Endothelial cell of umbilical vein (primary cell): Measurements from ENCODE around the gene NFYC. TPM values are rescaled to one million over a fixed set of nuclear protein-coding genes. Genes with fewer than 3 reads are reported as not detected.

ENCODE experiments used
- BruUV-seq: library from RNA; stranded (reverse); fragments of 400-500 nt; replicated peaks from 2 replicates; lab custom pipeline; 2021; lab: Mats Ljungman, UMichigan
- CTCF ChIA-PET: fragments of 300-600, 350-600 bp; sonication (Branson Sonifier 250); formaldehyde crosslinking; loops from one replicate; lab custom pipeline; 2021; ENCODE audit warnings: antibody characterized with exemption, inconsistent platforms; lab: Charles Lee
- POLR2A ChIA-PET: fragments of 300-600, 350-600 bp; sonication (Branson Sonifier 250); formaldehyde crosslinking; loops from one replicate; lab custom pipeline; 2021; ENCODE audit warnings: antibody characterized with exemption, inconsistent platforms; lab: Charles Lee
- DNase-seq: peaks from one replicate; pipeline ENCODE4 v3.0.0-alpha.2; 2011; ENCODE audit warnings: low read depth, low spot score
- FAIRE-seq: peaks from 2 replicates; lab custom pipeline; 2011; peaks lifted over from hg19 to GRCh38; lab: Jason Lieb, UNC
- H2AFZ ChIP-seq: 2 replicates; pipeline ENCODE4 v1.6.0; 2012; ENCODE audit warnings: low read depth, low read length, control low read depth, inconsistent platforms
- H3K27ac ChIP-seq: 2 replicates; pipeline ENCODE4 v1.5.1; 2011; ENCODE audit warnings: low read depth, mild to moderate bottlenecking, control low read depth, low read length, moderate library complexity; ENCODE audit not compliant: insufficient read depth
- H3K27me3 ChIP-seq, 2 experiments: 2 replicates each; pipeline versions ENCODE4 v1.6.0 to v1.6.1; 2011; ENCODE audit warnings: low read length in 2 of 2, mixed read lengths in 1 of 2; ENCODE audit not compliant: control insufficient read depth in 2 of 2, insufficient read depth in 2 of 2
- H3K36me3 ChIP-seq, 2 experiments: 2 replicates in 1 of 2; 3 replicates in 1 of 2; pipeline ENCODE4 v1.5.1; 2011; ENCODE audit warnings: low read length in 2 of 2, mild to moderate bottlenecking in 1 of 2, moderate library complexity in 1 of 2; ENCODE audit not compliant: control insufficient read depth in 2 of 2, insufficient read depth in 2 of 2; ENCODE audit errors: extremely low read depth in 1 of 2
- H3K4me1 ChIP-seq: 3 replicates; pipeline ENCODE4 v1.5.1; 2011; ENCODE audit warnings: mild to moderate bottlenecking, low read length; ENCODE audit not compliant: control insufficient read depth, insufficient read depth; ENCODE audit errors: extremely low read depth
- H3K4me2 ChIP-seq: 2 replicates; pipeline ENCODE4 v1.6.1; 2011; ENCODE audit warnings: low read length, control low read depth, mixed read lengths; ENCODE audit not compliant: insufficient read depth
- H3K4me3 ChIP-seq, 3 experiments: fragments of 200-600 bp in 1 of 3; sonication (generic), shearing (Covaris generic) in 1 of 3; replicated peaks in 1 of 3; 2 replicates each; pipeline ENCODE4 v1.5.1; 2011 to 2016; ENCODE audit warnings: control low read depth in 3 of 3, low read length in 3 of 3, mild to moderate bottlenecking in 2 of 3, inconsistent platforms in 1 of 3, low read depth in 1 of 3, moderate library complexity in 1 of 3; ENCODE audit not compliant: insufficient read depth in 1 of 3
- H3K79me2 ChIP-seq: 2 replicates; pipeline ENCODE4 v1.6.0; 2012; ENCODE audit warnings: low read length, inconsistent platforms; ENCODE audit not compliant: control insufficient read depth, insufficient read depth
- H3K9ac ChIP-seq: replicated peaks from 2 replicates; pipeline ENCODE3; 2011; ENCODE audit warnings: low read length, control low read depth; ENCODE audit not compliant: insufficient read depth; ENCODE audit errors: extremely low read depth
- H3K9me1 ChIP-seq: replicated peaks from 3 replicates; pipeline ENCODE4 v1.6.0; 2011; ENCODE audit warnings: mild to moderate bottlenecking, low read length; ENCODE audit not compliant: control insufficient read depth, insufficient read depth; ENCODE audit errors: extremely low read depth
- H3K9me3 ChIP-seq: replicated peaks from 2 replicates; pipeline ENCODE4 v1.5.1; 2012; ENCODE audit warnings: low read length, inconsistent platforms; ENCODE audit not compliant: control insufficient read depth, insufficient read depth
- H4K20me1 ChIP-seq: replicated peaks from 2 replicates; pipeline ENCODE3; 2011; ENCODE audit warnings: mild to moderate bottlenecking, low read length; ENCODE audit not compliant: control insufficient read depth, insufficient read depth; ENCODE audit errors: extremely low read depth
- EZH2 ChIP-seq: IDR thresholded peaks from 2 replicates; pipeline ENCODE4 v1.6.1; 2012; ENCODE audit warnings: borderline replicate concordance, low read depth, mild to moderate bottlenecking, moderate library complexity, low read length, inconsistent platforms; ENCODE audit not compliant: severe bottlenecking
- FOS ChIP-seq: IDR thresholded peaks from 2 replicates; pipeline ENCODE4 v1.6.1; 2011; ENCODE audit warnings: mild to moderate bottlenecking, low read length, moderate library complexity, borderline replicate concordance; ENCODE audit not compliant: insufficient read depth
- GATA2 ChIP-seq: IDR thresholded peaks from 2 replicates; pipeline ENCODE4 v1.7.0; 2011; ENCODE audit warnings: low read depth, mild to moderate bottlenecking, moderate library complexity, mixed read lengths, low read length; ENCODE audit not compliant: insufficient read length, insufficient read depth
- JUN ChIP-seq: IDR thresholded peaks from 2 replicates; pipeline ENCODE4 v1.6.1; 2011; ENCODE audit warnings: borderline replicate concordance, low read depth; ENCODE audit not compliant: insufficient read length, insufficient read depth
- MYC ChIP-seq: IDR thresholded peaks from one replicate; pipeline ENCODE4 v1.6.1; 2011; ENCODE audit warnings: mild to moderate bottlenecking, low read depth, low read length
- POLR2A ChIP-seq: IDR thresholded peaks from 2 replicates; pipeline ENCODE4 v1.6.1; 2012; ENCODE audit warnings: low read depth, mild to moderate bottlenecking, control low read depth, low read length
- POLR2AphosphoS5 ChIP-seq: IDR thresholded peaks from 2 replicates; pipeline ENCODE4 v1.6.1; 2012; ENCODE audit warnings: low read depth, mild to moderate bottlenecking, control low read depth, low read length, moderate library complexity; ENCODE audit not compliant: insufficient read depth
- dilution Hi-C: fragments of 300-500 bp; cut with MboI; formaldehyde crosslinking; loops from one replicate; pipeline ENCODE4 v1.15.0; 2019; ENCODE audit warnings: low sequenced_read_pairs; ENCODE audit not compliant: extremely low pct_ligation_motif_present
- intact Hi-C: fragments of 100-400 bp; cut with micrococcal nuclease; formaldehyde crosslinking; loops from one replicate; pipeline ENCODE4 v1.10.0; 2022
- polyA plus RNA-seq, 4 experiments: library from polyadenylated mRNA; depleted of rRNA in 3 of 4; stranded (reverse) in 3 of 4; unstranded in 1 of 4; fragments of >200 nt; gene quantifications; 2 replicates each; pipeline versions ENCODE4 v1.2.1 to v1.2.3, GENCODE V29; 2011 to 2012; ENCODE audit warnings: missing spikeins in 1 of 4
- total RNA-seq: library from RNA; stranded (reverse); gene quantifications from 2 replicates; pipeline ENCODE4 v1.2.3, GENCODE V29; 2021
- TF ChIP-seq, protein P1 (sequence below), 2 donors: IDR thresholded peaks; 1 replicate in 1 of 2; 2 replicates in 1 of 2; pipeline ENCODE4 v1.5.1; 2011; ENCODE audit warnings: low read length in 2 of 2, mild to moderate bottlenecking in 2 of 2, moderate library complexity in 2 of 2, control low read depth in 1 of 2, inconsistent platforms in 1 of 2, low read depth in 1 of 2; ENCODE audit not compliant: insufficient read depth in 1 of 2; ENCODE audit errors: extremely low read depth in 1 of 2
- TF ChIP-seq, protein P2 (sequence below): IDR thresholded peaks from 2 replicates; pipeline ENCODE4 v1.6.1; 2011; ENCODE audit not compliant: insufficient read depth, insufficient read length

Gene NFYC
- total and polyA plus RNA-seq, 2 donors (not counting 3 experiments of a cell fraction or from before 2014, with no cell fraction given): 51.1 to 81.7 TPM

DNA sequence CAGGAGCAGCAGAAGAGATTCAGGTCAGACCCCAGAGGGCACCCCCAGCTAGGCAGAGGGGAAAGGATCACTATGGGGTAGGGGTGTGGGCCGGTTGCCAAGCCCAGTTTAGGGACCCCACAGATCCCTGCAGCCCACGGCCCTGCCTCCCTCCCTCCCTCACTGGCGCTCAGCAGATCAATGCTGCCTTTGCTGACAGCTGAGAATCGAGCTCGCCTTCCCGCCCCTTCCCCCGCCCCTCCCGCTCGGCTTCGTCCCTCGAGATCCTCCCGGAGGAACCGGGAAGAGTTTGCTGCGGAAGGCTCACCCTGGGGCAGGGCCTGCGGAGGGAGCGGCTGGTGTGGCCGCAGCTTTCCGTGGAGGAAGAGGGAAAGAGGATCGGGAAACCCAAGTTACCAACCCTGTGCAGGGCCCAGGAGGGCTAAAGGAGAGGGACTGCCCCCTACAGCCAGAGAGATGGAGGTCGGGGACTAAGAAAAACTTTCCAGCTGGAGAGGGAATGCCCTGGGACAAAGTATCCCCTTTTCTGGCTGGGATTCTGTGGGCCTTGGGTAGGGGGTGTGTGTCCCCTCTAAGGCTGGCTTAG, 91.0 kb downstream of the NFYC start:
- Histone ChIP-seq H3K9ac (no peak overlapping the region), H3K27me3 (peaks cover 13 to 20% of the 10 kb centered on the region in 2 experiments), H3K4me3 (no peak overlapping the region), H3K36me3 (no peaks in the 10 kb centered on the region), H3K4me2 (no peak overlapping the region), H3K9me1 (no peaks in the 10 kb centered on the region), H2AFZ (no peak overlapping the region), H3K79me2 (no peaks in the 10 kb centered on the region), H3K9me3 (no peaks in the 10 kb centered on the region), H3K4me1 (no peaks in the 10 kb centered on the region), H4K20me1 (no peaks in the 10 kb centered on the region), H3K27ac (no peak overlapping the region)
- ChIA-PET CTCF (interaction anchor here (1.2 to 2.2 kb wide), 4 partner anchors 9 to 170 kb away, joined by 3 to 18 read pairs (median 6); no protein-coding TSS in a partner anchor), POLR2A (no interaction called here)
- no TSS peak for BruUV-seq
- intact Hi-C loops: no loop called here
- dilution Hi-C loops: no loop called here
- FAIRE-seq: no peak
- no peak for DNase-seq
- TF ChIP-seq POLR2AphosphoS5 (no peak), MYC (no peak), GATA2 (no peak), EZH2 (no peak), JUN (no peak), POLR2A (no peak), FOS (no peak)
- TF ChIP-seq, protein P1, sequence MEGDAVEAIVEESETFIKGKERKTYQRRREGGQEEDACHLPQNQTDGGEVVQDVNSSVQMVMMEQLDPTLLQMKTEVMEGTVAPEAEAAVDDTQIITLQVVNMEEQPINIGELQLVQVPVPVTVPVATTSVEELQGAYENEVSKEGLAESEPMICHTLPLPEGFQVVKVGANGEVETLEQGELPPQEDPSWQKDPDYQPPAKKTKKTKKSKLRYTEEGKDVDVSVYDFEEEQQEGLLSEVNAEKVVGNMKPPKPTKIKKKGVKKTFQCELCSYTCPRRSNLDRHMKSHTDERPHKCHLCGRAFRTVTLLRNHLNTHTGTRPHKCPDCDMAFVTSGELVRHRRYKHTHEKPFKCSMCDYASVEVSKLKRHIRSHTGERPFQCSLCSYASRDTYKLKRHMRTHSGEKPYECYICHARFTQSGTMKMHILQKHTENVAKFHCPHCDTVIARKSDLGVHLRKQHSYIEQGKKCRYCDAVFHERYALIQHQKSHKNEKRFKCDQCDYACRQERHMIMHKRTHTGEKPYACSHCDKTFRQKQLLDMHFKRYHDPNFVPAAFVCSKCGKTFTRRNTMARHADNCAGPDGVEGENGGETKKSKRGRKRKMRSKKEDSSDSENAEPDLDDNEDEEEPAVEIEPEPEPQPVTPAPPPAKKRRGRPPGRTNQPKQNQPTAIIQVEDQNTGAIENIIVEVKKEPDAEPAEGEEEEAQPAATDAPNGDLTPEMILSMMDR (IDR thresholded peaks at IDR 0.05; ENCODE audit: extremely low read depth in 1 of 2, insufficient read depth in 1 of 2, low read depth in 1 of 2, low read length in 2 of 2): no peak
- TF ChIP-seq, protein P2, sequence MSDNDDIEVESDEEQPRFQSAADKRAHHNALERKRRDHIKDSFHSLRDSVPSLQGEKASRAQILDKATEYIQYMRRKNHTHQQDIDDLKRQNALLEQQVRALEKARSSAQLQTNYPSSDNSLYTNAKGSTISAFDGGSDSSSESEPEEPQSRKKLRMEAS: no peak
